GM10248 (cell line): ENCODE results near the gene SNX1.
"Not testable (repeated sequence)": the region's sequence is repeated elsewhere in the genome, so short reads cannot be mapped to it uniquely, and the experiment has no call there.

Source experiments
- CTCF ChIA-PET: fragments of 300-600 bp; sonication (Branson Sonifier 250); formaldehyde crosslinking; extraction: SDS; loops from one replicate; lab custom pipeline; 2021; ENCODE audit warnings: antibody characterized with exemption; lab: Yijun Ruan, JAX
- POLR2A ChIA-PET: fragments of 350-650 bp; sonication (Branson Sonifier 250); formaldehyde crosslinking; extraction: SDS; loops from one replicate; lab custom pipeline; 2020; ENCODE audit warnings: antibody characterized with exemption; lab: Yijun Ruan, JAX
- DNase-seq: peaks from one replicate; pipeline ENCODE4 v3.0.0; 2012; ENCODE audit errors: extremely low spot score
- TF ChIP-seq, protein P1 (sequence below): IDR thresholded peaks from 2 replicates; pipeline ENCODE4 v1.5.1; 2012; ENCODE audit warnings: mild to moderate bottlenecking, low read depth; ENCODE audit errors: extremely low read depth, missing control alignments, control extremely low read depth

Gene SNX1

DNA sequence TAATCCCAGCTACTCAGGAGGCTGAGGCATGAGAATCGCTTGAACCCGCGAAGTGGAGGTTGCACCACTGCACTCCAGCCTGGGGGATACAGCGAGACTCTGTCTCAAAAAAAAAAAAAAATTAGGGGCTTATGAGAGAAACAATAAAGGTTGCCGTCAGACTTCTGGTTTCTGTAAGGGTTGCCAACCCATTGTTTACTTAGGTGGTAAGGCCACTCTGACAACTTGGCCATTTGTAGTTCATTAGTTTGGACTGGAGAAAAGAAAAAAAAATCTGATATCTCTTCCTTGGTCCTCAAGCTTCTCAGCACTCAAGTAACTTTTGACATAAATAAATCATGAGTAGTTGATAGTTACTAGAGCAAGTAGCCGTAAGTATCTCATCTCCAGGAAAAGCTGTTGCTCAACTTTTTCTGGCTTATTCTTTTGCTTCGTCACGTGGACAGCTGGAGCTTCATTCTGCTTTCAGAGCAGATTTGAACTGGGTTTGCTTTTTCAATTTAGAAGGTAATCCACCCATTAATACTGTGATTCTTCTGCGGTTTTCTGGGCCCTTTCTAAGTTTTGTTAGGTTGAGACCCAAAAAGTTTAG lies 9.4 kb downstream of the SNX1 start:
- ChIA-PET POLR2A (no interaction called here), CTCF (interaction anchor here (1.0 to 2.0 kb wide), 3 partner anchors 9 to 38 kb away, joined by 3 to 9 read pairs (median 4); partner anchors contain the start of gene CIAO2A)
- TF ChIP-seq, protein P1, sequence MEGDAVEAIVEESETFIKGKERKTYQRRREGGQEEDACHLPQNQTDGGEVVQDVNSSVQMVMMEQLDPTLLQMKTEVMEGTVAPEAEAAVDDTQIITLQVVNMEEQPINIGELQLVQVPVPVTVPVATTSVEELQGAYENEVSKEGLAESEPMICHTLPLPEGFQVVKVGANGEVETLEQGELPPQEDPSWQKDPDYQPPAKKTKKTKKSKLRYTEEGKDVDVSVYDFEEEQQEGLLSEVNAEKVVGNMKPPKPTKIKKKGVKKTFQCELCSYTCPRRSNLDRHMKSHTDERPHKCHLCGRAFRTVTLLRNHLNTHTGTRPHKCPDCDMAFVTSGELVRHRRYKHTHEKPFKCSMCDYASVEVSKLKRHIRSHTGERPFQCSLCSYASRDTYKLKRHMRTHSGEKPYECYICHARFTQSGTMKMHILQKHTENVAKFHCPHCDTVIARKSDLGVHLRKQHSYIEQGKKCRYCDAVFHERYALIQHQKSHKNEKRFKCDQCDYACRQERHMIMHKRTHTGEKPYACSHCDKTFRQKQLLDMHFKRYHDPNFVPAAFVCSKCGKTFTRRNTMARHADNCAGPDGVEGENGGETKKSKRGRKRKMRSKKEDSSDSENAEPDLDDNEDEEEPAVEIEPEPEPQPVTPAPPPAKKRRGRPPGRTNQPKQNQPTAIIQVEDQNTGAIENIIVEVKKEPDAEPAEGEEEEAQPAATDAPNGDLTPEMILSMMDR, result no peak
- DNase-seq, result no peak

- TF ChIP-seq, protein P1, result no peak
These were observed 11.6 kb downstream of the SNX1 start for GRCh38 chr15:64107337-64107736.

GRCh38 chr15:64110108-64110701 lies 14.4 kb downstream of the SNX1 start:
- CTCF ChIA-PET, result interaction anchor here (1.0 to 4.4 kb wide), 5 partner anchors 12 to 43 kb away, joined by 3 to 23 read pairs (median 7); partner anchors contain the start of gene SNX1
- POLR2A ChIA-PET, DNase-seq: not testable (repeated sequence)

More at GRCh38 chr15:64107337-64107736, 11.6 kb downstream of the SNX1 start:
- ChIA-PET POLR2A (no interaction called here), CTCF (interaction anchor here (0.9 to 1.5 kb wide), 4 partner anchors 10 to 46 kb away, joined by 3 to 4 read pairs (median 4); no protein-coding TSS in a partner anchor)
- DNase-seq, result no peak

DNA sequence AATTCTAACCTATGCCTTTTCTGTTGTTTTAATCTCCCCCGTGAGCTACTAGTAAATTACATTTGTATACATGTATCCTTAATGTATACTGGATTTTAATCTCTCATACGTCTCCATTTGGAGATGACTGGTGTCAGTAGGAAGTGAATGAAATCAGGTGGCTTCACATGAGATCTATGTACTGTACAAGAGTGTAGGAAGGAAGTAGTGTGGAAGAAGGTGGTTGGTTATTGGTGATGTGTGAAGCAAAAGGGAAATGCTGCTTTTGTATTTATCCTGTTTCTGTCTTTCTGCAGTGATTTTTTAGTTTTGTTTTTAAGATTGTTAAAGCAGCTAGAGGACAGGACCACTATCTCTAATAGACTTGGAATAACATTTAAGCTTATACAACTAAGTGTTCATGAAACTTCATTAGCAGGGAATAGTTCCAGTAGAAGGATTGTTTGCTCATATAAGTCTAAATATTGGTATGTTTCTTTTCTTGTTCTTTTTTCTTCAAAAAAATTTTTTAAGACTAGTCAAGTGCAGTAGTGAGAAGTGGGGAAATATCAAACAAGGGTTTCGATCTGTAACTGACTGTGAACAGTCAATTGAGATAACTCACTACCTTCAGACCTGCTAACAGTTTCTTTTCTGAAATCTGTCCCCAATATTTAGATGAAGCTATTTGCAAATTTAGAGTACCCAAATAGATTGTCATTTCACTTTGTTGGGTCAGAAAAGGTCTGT lies 15.3 kb downstream of the SNX1 start:
- DNase-seq, result peak; percentile 33
- ChIA-PET CTCF (interaction anchor here (0.9 to 4.4 kb wide), 8 partner anchors 11 to 43 kb away, joined by 3 to 23 read pairs (median 4); partner anchors contain the start of gene SNX1), POLR2A (interaction anchor here (0.5 kb wide), 1 partner anchor 38 kb away, joined by 6 read pairs; no protein-coding TSS in a partner anchor)
- TF ChIP-seq, protein P1, result no peak

DNA sequence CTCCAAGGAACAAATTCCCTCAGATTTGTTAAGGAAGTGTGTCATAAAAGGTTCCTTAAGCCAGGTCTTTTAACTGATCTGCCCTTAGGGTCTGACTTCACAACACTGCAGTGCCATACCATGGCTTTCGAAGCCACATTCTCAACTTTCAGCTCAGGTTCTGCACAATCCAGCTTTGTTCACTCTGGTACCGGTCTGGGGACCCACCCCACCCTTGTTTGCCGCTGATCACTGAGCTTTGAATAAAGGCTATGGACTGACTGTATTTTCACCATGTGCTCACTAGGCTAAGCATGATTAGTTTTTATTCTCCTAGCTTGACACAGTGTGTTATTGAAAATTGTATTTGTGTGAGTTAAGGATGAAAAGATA lies 15.9 kb downstream of the SNX1 start:
- POLR2A ChIA-PET, result interaction anchor here (0.5 kb wide), 1 partner anchor 38 kb away, joined by 6 read pairs; no protein-coding TSS in a partner anchor
- no peak for DNase-seq
- TF ChIP-seq, protein P1, result no peak
- CTCF ChIA-PET, result interaction anchor here (0.9 to 4.4 kb wide), 7 partner anchors 10 to 42 kb away, joined by 3 to 23 read pairs (median 4); partner anchors contain the start of gene SNX1

GRCh38 chr15:64112073-64112772 lies 16.4 kb downstream of the SNX1 start:
- CTCF ChIA-PET, result interaction anchor here (0.9 to 4.4 kb wide), 9 partner anchors 10 to 42 kb away, joined by 3 to 23 read pairs (median 4); partner anchors contain the start of gene SNX1
- TF ChIP-seq, protein P1, result no peak
- DNase-seq, result no peak
- POLR2A ChIA-PET, result interaction anchor here (0.5 to 0.6 kb wide), 2 partner anchors 37 to 117 kb away, joined by 3 to 6 read pairs; no protein-coding TSS in a partner anchor
